NOMO-1 treated with dmso at 0.1 percent for 144 hours (cell line): ENCODE data around the gene AIRE.
"Not testable (repeated sequence)": the region's sequence is repeated elsewhere in the genome, so short reads cannot be mapped to it uniquely, and the experiment has no call there.

ENCODE experiments used
- DNase-seq: peaks from one replicate; lab custom pipeline; 2025; ENCODE audit not compliant: unreplicated experiment; lab: John Stamatoyannopoulos, UW

The AIRE gene

DNA sequence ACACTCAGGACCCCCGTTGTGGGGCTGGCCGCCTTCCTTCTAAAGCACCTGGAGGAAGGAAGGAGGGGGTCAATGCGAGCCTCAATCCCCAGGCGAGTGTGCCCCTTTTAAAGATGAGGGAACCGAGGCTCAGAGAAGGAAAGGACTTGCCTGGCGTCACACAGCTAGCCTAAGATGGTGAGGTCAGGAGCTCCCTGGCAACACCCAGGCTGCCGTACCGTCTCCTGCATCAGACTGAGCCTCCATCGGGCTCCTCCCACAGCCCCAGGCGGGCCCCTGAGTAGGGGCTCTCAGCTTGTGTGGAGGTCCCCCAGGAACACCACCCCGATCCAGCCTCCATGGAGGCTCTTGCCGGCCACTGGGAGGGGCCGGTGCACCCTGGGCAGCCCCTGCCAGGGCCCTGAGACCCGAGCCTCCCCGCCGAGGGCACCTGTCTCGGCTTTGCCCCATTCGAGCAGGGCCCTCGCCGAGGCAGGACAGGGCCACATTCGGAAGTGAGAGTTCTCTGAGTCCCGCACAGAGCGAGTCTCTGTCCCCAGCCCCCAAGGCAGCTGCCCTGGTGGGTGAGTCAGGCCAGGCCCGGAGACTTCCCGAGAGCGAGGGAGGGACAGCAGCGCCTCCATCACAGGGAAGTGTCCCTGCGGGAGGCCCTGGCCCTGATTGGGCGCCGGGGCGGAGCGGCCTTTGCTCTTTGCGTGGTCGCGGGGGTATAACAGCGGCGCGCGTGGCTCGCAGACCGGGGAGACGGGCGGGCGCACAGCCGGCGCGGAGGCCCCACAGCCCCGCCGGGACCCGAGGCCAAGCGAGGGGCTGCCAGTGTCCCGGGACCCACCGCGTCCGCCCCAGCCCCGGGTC, at the start of gene AIRE:
AIRE (plus strand) TSS at position 739 of the 855 bp plus-strand sequence. CDS start 131 bp downstream, outside the sequence.
- no peak for DNase-seq

DNA sequence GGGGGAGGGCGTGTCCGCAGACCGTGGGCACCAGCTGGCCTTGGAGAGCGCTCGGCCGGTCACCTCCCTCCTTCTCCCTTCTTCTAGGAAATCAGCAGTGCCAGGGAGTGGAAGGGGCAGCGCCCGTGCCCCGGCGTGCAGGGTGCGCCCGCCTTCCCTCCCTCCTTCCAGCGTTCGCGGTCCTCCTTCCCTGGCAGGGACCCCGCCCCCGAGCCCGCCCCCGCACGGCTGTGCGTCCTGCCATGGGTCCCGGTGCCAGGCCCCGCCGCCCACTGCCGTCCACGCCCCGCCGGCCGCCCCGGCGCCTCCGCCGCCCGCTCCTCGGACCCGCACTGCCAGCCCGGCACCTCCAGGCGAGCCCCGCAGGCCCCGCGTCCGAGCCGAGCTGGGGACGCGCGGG, 45.3 kb upstream of the AIRE start:
- not testable (repeated sequence) for DNase-seq

DNA sequence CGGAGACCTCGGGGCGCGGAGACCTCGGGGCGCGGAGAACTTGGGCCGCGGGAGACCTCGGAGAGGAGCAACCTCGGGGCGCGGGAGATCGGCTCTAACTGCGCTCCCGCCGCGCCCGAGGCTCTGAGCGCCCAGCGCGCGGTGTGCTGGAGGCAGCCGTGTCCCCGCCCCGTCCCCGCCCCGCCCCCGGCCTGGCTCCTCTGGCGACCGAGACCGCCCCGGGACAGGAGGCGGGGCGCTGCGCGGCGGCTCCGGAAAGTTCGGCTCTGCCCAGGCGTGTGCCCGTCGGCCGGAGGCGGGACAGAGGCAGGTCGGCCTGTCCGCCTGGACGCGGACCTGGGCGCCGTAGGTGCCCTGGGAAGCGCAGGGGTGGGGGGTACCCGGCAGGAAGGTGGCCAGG, 44.8 kb upstream of the AIRE start, which contains the start of gene ICOSLG:
ICOSLG (minus strand) TSS at position 102 of the 400 bp plus-strand sequence. CDS start 126 bp downstream, outside the sequence.
- not testable (repeated sequence) for DNase-seq

DNA sequence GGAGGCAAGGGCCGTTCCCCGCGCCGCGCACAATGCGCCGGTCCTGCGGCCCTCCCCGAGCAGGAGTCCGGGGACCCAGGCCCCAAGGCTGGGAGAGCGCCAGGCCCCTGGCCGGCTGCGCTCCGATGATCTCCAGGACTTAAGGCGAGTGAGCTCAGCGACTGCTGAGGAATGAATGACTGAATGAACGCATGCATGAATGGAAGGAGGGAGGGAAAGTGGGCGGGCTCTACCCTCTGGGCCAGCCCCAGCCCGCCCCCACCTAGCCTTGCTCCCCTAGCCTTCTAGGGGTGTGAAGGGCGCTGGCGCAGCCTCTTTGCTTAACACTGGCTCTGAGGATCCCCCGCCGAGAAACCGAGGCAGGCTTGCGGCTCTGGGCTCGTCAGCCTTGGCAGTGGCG, 44.4 kb upstream of the AIRE start:
- DNase-seq: not testable (repeated sequence)

DNA sequence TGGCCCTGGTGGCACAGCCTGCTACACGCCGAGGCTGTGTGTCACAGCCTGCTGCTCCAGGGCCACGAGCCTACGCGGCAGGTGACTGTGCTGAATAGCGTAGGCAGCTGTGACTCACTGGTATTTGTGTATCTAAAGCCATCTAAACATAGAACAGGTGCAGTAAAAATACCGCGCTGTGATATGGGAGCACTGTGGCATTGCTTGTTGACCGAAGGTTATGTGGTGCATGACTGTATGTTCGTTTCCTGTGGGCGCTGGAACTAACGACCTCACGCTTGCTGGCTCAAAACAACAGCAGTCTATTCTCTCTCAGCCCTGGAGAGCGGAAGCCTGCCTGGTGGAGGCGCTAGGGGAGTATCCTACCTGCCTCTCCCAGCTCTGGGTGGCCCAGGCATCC, 41.7 kb upstream of the AIRE start:
- DNase-seq: not testable (repeated sequence)

DNA sequence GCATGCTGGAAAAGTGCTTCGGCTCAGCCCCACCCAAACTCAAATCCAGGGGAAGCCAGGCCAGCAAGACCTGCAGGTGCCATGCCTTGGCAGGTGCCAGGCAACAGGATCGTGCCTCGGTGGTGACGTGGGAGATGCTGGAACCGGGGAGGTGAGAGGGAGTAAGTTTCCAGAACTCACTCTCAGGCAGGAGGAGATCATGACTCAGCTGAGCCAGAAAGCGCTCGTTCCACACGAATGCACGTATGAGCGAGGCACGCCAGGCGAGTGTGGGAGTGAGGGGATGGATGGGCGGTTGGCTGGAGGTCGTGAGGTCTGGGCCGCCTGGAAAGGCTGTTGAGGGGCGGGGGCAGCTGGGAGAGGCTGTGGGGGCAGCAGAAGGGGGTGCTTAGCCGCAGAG, 37.8 kb upstream of the AIRE start:
- DNase-seq: not testable (repeated sequence)

DNA sequence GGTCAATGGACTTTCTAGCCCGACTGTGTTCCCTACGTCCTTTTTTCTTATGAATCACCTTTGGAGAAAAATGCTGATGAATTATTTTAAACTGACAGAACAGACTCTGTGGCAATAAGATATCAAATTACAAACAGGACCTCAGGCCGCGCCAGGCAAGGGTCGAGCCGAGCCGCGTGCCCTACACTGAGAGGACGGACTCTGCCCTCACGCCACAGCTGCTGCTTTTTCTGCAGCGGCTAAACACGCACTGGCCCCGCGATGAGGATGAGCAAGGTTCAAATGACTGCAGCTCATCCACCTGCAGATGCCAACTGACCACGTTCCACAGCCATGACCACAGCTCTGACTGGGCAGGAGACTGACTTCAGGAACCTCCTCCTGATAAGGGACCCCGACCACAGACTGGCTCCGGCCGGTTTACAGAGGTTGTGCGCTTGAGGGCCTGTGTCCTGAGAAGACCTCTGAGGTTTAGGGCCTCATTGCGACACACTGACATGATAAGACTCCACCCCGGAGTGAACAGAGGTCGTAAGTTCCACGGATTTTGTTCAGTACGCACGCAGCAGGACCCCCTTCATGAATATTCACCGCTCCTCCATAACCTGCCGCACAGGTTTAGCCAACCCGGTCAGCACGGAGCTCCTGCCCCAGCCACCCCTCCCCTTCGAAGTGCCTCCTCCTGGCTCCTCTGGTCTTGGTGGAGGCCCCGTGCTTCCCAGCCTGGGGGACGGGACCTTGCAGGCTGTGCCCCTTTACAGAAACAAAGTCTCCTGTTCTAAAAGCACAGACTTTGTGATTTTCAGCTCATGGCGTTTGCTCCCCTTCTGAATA, 36.3 kb upstream of the AIRE start:
- DNase-seq: not testable (repeated sequence)

DNA sequence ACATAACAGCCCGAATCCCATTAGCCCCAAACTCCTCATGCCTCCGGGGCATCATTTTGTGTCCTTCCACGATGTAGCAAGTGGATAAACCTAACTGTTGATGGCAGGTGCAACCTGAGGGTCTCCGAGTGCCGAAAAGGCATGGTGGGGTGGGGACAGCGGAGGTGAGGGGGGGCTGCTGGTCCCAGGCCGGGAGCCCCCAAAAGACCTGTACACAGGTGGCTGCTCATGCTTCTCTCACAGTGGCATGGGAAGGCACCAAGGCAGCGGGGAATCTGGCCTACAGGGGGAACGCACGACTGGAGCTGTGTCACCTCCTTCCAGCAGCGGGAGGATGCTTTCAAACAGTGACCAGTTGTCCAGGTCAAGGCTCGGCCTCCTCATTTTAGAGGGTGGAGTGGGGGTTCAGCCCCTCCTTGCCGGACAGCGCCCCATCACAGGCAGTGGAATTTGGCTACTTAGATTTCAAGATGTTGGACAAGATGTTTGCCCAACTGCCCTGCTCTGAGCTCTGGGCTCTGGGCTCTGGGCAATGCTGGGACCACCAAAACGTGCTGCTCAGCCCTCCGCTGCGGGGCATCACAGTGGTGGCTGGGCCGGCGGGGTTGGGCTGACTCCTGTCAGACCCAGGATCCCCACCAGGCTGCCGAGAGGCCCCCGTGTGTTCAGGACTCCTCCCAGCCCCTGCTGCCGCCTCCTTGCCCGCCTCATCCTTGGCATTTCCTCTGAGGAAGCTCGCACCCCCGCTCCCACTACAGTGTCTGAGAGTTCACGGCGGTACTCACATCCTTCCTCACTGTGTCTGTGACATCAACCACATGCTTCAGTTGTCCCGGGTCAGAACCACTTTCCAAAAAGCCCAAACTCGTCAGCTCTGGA, 31.6 kb upstream of the AIRE start:
- DNase-seq: no peak

DNA sequence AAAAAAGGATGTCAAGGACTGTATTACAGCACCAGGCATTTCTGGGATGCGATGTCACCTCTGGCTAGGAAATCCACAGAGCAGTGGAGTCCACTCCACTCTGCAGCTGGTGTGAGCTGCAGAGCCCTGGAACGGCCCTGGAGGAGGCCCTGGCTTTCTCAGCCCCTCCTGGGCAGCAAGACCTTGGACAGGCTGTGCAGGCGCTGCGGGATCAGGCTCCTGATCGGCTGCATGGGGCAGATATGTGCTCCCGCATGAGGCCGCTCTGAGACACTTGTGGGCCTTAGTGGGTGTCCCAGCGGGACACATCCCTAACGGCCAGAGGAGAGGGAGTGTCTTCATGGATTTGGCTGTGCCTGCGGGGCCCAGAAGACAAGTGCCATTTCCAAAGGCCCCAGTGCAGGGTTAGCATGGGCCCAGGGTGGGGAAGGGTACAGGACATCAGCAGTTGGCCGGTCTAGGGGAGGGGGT, 30.1 kb upstream of the AIRE start:
- DNase-seq: no peak

DNA sequence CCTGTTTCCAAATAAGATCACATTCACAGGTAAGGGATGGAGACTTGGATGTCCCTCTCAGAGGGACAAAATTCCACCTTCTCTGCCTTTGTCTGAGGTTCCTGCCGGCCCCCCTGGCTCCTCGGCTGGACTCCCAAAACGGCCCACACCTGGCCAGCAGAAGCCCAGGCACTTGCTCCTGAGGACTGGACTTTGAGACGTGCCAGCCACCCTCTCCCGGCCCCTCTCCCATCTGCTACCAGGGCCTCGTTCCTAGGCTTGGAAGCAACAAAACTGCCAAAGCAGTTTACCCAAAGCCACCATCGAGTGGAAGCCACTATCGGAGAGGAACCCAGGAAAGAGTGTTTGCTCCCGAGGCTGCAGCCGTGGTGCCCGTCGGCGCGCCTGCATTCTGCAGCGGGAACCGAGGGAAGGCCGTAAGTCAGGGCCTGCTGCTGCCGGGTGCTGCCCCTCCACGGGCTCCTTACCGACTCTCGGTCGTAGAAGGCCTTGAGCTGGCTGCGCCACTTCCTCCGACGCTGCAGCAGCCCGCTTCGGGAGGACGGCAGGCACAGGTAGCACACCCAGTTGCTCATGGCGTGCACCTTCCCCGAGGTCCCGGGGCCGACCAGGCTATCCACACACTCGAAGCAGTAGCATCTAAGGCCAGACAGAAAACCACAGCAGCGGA, 27.5 kb upstream of the AIRE start:
- DNase-seq: no peak

DNA sequence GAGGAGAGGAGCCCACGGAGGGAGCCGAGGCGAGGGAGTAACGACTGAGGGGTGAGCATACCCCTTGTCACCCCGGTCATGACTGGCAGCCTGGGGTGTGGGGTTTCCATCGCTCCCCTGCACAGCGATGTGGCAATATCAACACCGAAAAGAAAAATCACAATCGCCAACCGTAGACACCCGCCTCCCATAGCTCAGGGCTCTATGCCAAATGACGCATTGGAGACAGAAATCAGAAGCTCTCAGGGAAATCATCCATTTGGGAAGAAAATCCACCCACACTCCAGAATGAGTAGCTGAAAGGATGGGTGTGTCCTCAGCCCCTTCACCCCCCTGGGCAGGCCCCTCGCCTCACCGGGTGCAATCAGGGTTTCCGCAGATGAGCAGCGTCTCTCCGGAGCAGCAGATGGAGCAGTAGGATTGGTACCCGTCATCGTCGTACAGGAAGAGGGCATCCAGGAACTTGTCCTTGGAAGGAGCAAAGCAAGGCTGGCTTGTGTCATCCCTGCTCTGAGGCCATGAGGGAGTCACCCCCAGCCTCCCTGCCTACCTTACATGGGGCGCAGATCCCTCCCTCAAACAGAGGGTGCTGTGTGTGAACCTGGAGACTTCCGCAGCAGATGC, 26.5 kb upstream of the AIRE start:
- no peak for DNase-seq

DNA sequence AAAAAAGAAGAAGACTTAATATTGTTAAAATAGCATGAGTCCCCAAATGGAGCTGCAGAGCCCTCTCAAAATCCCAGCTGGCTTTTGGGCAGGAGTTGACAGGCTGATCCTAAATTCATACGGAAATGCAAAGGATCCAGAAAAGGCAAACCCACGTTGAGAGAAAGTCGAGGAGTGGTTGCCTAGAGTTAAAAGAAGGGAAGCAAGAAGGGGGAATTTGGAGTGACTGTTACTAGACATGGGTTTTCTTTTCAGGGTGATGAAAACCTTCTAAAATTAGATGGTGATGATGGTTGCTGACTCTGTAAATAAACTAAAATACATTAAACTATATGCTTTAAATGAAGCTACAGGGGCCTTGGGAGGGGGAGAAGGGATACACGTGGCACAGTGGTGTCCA, 25.6 kb upstream of the AIRE start:
- DNase-seq: no peak

DNA sequence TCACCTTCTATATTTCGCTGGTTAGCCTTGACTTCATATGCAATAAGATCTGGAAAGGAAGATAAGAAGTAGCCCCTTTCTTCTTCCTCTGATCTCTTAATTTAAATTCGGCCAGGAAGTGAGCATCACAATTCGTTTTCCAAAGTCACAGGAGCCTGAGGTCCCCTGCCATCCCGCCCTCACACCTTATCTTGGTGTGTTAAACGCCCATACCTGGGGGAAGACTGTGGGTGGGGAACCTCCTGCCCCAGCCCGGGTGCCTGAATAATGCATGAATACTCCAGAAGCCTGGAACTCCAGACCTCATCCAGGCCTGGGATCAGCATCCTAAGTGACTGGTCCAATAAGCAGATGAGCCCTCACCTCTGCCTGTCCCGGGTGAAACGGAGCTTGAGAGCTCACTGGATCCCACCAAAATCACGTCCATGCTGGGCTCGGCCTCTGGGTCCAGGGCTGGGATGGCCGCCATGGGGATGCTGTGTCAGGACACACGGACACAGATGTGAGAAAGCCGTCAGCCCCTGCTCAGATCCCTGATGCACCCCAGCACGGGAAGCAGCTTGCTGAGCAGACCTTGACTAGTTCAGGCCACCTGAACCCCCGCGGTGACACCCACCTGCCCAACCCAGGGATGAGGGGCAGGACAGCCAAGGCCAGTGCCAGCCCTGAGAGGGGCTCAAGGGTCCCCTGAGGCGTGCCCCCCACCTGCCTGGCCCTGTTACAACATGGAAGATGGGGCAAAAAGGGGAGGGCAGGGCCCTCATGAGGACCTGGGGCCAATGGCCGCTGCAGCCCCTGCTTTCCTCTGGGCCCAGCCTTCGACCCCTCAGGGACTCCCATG, 24.7 kb upstream of the AIRE start:
- no peak for DNase-seq

DNA sequence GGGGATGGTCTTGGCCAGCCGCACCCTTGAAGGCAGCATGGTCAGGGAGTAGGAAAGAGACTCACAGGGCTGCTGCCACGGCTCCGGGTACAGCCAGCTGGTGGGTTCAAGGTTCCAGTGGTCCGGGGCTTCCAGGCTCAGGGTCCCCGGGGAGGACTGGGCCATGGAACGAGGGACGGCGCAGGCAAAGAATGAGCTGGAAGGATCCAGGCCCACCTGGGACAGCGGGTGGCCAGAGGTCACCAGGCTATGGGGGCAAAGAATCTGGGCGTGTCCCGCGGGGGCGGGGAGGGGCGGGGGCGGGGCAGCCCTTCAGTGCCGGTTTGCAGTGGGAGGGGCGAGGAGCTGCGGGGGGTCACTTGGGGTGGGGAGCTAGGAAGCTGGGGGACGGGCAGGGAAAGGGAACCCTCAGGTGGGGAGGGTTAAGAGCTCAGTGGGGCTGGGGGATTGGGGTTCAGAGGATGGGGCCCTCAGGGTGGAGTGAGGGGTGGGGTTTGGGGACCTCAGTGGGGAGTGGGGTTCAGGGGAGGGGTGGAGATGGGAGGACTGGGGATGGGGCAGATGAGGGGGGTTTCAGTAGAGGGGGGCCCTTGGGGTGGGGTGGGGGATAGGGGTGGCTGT, 23.9 kb upstream of the AIRE start, which contains the start of gene DNMT3L:
DNMT3L (minus strand) TSS at position 223 of the 621 bp plus-strand sequence. CDS start 638 bp downstream, outside the sequence.
- no peak for DNase-seq

DNA sequence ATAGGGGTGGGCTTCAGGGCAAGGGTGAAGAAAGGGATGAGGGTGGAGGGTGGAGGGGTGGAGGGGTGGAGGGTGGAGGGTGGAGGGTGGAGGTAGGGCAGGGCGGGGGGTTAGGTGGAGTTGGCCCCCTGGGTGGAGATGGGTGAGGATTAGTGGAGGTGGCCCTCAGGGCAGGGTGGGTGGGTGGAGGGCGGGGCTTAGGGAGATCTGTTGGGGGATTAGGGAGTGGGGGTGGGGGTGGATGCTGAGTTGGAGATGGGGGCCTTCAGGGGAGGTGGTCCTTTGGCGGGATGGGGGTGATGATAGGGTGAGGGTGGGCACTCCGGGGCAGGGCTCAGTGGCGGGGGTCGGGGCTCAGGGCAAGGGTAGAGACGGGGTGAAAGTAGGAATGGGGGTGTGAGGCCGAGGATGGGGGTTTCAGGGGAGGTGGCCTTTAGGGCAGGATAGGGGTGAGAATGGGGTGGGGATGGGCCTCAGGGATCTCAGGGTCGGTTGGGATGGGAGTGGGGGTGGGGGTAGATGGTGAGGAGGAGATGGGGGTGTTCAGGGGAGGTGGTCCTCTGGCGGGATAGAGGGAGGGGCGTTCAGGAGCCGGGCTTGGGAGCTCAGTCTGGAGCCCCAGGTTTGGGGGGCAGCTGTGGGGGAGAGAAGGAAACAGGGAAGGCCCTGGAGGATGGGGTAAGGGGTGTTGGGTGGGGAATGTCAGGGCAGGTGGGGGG, 23.2 kb upstream of the AIRE start:
- no peak for DNase-seq

DNA sequence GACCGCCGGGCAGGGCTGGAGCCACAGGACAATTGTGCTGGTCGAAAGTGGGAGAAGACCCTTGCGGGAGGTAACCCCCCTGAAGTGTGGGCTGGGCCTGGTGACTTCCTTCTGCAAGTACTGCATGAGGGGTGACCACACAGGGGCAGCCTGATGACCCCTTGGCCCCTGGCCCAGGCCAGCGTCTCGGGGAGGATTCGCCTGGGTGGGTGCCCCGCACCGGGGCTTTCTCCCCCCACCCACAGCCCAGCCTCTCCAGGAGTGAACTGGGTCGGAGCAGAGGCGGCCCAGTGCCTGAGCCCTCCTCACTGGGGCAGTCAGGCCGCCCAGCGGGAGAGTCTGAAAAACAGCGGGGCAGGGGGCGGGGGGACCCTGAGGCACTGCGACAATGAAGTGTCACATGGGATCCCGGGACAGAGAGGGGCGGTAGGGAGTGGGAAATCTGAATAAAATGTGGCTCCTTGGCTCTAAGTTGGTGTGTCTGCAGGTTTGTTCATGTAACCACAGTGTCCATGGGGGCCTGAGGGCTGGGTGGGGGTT, 22.4 kb upstream of the AIRE start:
- DNase-seq: no peak

DNA sequence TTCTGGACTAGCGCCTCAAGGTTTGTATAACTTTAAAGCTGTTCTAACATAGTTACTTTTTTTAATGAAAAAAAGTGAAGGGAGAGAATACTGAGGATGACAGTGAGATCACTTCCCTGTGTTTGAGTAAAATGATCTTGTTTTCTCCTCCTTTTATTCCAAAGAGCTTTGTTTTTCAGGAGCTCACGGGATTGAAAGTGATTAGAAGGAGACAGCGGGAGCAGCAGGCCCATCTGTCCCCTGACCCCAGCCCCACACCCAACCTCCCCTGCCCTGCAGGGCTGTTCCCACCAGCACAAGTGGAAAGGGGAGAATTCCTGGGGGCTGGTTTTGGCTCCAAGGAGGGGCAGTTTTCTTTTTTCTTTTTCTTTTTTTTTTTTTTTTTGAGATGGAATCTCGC, 21.9 kb upstream of the AIRE start:
- no peak for DNase-seq
